Activated CD4-positive, alpha-beta T cell treated with anti-CD3 and anti-CD28 coated beads for 4 hours (primary cell): ENCODE data around the gene RFC4.

ENCODE experiments used
- DNase-seq, 2 donors: peaks; one replicate each; pipeline ENCODE4 v3.0.0-alpha.2; 2020

RFC4 gene

DNA sequence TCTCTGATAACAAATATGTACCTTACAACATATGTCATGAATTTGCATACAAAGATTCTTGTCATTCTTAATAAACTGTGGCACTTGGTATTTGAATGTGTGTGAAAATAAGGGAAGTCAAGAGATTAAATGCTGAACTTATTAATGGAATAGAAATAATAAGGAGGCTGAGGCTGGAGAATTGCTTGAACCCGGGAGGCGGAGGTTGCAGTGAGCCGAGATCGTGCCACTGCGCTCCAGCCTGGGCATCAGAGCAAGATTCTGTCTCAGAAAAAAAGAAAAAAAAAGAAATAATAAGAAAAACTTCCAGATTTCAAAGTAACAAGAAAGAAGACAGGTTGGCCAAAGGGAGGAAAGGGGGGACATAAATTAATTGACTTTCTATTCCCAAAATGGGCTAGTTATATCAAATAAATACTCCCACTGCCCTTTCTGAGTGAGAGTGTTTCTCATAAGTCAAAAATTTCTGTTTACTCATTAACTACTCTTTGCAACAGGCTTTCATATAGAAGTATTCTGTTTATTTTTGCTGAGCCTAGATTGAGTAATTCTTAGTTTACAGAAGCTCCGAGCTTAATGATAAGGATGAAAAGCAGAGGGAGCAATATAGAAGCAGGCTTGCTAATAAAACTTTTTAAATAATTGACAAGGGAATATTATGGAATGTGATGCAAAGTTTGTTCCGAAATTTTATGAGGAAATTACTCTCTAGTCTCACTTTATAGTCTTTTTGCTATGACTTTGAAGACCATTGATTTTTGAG, 63.5 kb downstream of the RFC4 start:
- DNase-seq = no peak
